ENCODE results near the gene PTCH1. TPM values are rescaled to one million over a fixed set of nuclear protein-coding genes. Genes with fewer than 3 reads are reported as not detected.

The PTCH1 gene
- total RNA-seq, 3 donors from 2014 or later, result 11.9 to 38.1 (median 32.1) TPM

DNA sequence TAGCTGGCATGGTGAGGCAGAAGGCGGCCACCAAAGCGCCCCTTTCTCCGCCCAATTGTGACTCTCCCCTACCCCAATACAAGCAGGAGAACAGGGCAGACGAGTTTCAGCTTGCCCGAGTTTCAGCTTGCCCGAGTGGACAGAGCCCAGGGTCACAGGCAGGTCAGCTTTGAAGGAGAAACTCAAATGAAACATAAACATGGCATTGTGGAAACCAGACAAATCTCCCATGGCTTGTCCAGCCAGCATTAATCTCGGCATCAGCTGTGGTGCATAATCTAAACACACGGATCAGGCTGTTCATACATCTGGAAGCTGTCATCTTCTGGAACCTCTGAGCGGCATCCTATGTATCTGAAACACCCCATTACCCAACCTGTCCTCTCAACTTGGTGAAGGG, 16.9 kb downstream of the PTCH1 start:
- intact Hi-C loops (cut with DNase I, micrococcal nuclease), result no loop called here
- ATAC-seq, result no peak

GRCh38 chr9:95499046-95499676, 17.6 kb downstream of the PTCH1 start:
- no peak for ATAC-seq
- intact Hi-C loops (cut with DNase I, micrococcal nuclease), result no loop called here
- DNase-seq, result no peak
- no peaks in the 10 kb centered on the region for H3K36me3 ChIP-seq (ENCODE audit: low read depth)
- peaks cover 5% of the 10 kb centered on the region for H3K4me1 ChIP-seq (ENCODE audit: low read depth)
- no peaks in the 10 kb centered on the region for H3K9me3 ChIP-seq
- H3K4me3 ChIP-seq, result no peak overlapping the region
- no peak for TF ChIP-seq CTCF (IDR thresholded peaks at IDR 0.05)

More for the DNA sequence above, 16.9 kb downstream of the PTCH1 start:
- H3K9me3 ChIP-seq, result no peaks in the 10 kb centered on the region
- H3K36me3 ChIP-seq (ENCODE audit: low read depth), result no peaks in the 10 kb centered on the region
- peaks cover 1% of the 10 kb centered on the region for H3K4me1 ChIP-seq (ENCODE audit: low read depth)
- H3K4me3 ChIP-seq, result no peak overlapping the region
- no peak for DNase-seq
- no peak for TF ChIP-seq CTCF (IDR thresholded peaks at IDR 0.05)

- DNase-seq, result no peak
- no peak for TF ChIP-seq CTCF (IDR thresholded peaks at IDR 0.05)
- no peak for ATAC-seq
- intact Hi-C loops (cut with DNase I, micrococcal nuclease), result no loop called here
- Histone ChIP-seq H3K36me3 (ENCODE audit: low read depth) (no peaks in the 10 kb centered on the region), H3K4me1 (ENCODE audit: low read depth) (peaks cover 9% of the 10 kb centered on the region), H3K9me3 (no peaks in the 10 kb centered on the region), H3K4me3 (no peak overlapping the region)
Measured at GRCh38 chr9:95498641-95499040, 18.1 kb downstream of the PTCH1 start.

- Histone ChIP-seq H3K9me3 (no peaks in the 10 kb centered on the region), H3K36me3 (ENCODE audit: low read depth) (no peaks in the 10 kb centered on the region), H3K4me1 (ENCODE audit: low read depth) (peaks cover 9% of the 10 kb centered on the region), H3K4me3 (no peak overlapping the region)
- TF ChIP-seq CTCF (IDR thresholded peaks at IDR 0.05), result no peak
- ATAC-seq (no peak), DNase-seq (peak in 1 of 3 donors; percentile 35)
- intact Hi-C loops (cut with DNase I, micrococcal nuclease), result no loop called here
Measured at GRCh38 chr9:95497772-95498171, 19.0 kb downstream of the PTCH1 start.

- TF ChIP-seq CTCF (IDR thresholded peaks at IDR 0.05), result no peak
- Histone ChIP-seq H3K9me3 (no peaks in the 10 kb centered on the region), H3K4me3 (no peak overlapping the region), H3K36me3 (ENCODE audit: low read depth) (no peaks in the 10 kb centered on the region), H3K4me1 (ENCODE audit: low read depth) (peaks cover 9% of the 10 kb centered on the region)
- no peak for ATAC-seq
- intact Hi-C loops (cut with DNase I, micrococcal nuclease), result no loop called here
- no peak for DNase-seq
Measured at GRCh38 chr9:95496687-95497086, 20.1 kb downstream of the PTCH1 start.

GRCh38 chr9:95495961-95496360, 20.8 kb downstream of the PTCH1 start:
- no peak overlapping the region for H3K4me3 ChIP-seq
- H3K9me3 ChIP-seq, result no peaks in the 10 kb centered on the region
- no peaks in the 10 kb centered on the region for H3K36me3 ChIP-seq (ENCODE audit: low read depth)
- ATAC-seq (no peak), DNase-seq (no peak)
- no peak for TF ChIP-seq CTCF (IDR thresholded peaks at IDR 0.05)
- intact Hi-C loops (cut with DNase I, micrococcal nuclease), result no loop called here
- peaks cover 9% of the 10 kb centered on the region for H3K4me1 ChIP-seq (ENCODE audit: low read depth)

All from mucosa of descending colon (tissue), 3 donors.